SK-N-SH (cell line): ENCODE measurements around the gene RCAN2. TPM values are rescaled to one million over a fixed set of nuclear protein-coding genes. Genes with fewer than 3 reads are reported as not detected.

Experiments
- CTCF ChIA-PET: fragments of 300-600, 350-600 bp; formaldehyde crosslinking; extraction: SDS; loops from one replicate; lab custom pipeline; 2021; lab: Yijun Ruan, JAX
- POLR2A ChIA-PET: fragments of 350-600 bp; sonication (Branson Sonifier 250); formaldehyde crosslinking; extraction: SDS; loops from one replicate; lab custom pipeline; 2020; ENCODE audit warnings: antibody characterized with exemption, inconsistent platforms; lab: Yijun Ruan, JAX
- DNase-seq: peaks from one replicate; pipeline ENCODE4 v3.0.0; 2012
- H2AFZ ChIP-seq: fragments of 200-600 bp; sonication (generic); 2 replicates; pipeline ENCODE4 v1.8.1; 2016; ENCODE audit warnings: antibody characterized with exemption, mild to moderate bottlenecking, low read depth
- H3F3A ChIP-seq: fragments of 200-600 bp; sonication (generic); replicated peaks from 2 replicates; pipeline ENCODE3; 2016; ENCODE audit warnings: antibody characterized with exemption, mild to moderate bottlenecking; ENCODE audit not compliant: insufficient read depth
- H3K27ac ChIP-seq, 2 experiments: fragments of 200-500 bp in 1 of 2; fragments of 200-600 bp in 1 of 2; sonication (Bioruptor generic) in 1 of 2; sonication (generic), shearing (Covaris generic) in 1 of 2; 2 replicates each; pipeline versions ENCODE4 v1.5.1 to v1.6.1; 2014 to 2016; ENCODE audit warnings: low read depth in 2 of 2, inconsistent platforms in 1 of 2, low read length in 1 of 2, mild to moderate bottlenecking in 1 of 2, mixed read lengths in 1 of 2
- H3K27me3 ChIP-seq: fragments of 200-600 bp; sonication (generic), shearing (Covaris generic); 2 replicates; pipeline ENCODE4 v1.6.1; 2016; ENCODE audit warnings: mixed run types; ENCODE audit not compliant: insufficient read depth
- H3K36me3 ChIP-seq, 2 experiments: fragments of 200-500 bp in 1 of 2; fragments of 200-600 bp in 1 of 2; sonication (Bioruptor generic) in 1 of 2; sonication (generic) in 1 of 2; replicated peaks in 1 of 2; 2 replicates each; pipeline versions ENCODE3 to v1.5.1; 2014 to 2016; ENCODE audit warnings: low read length in 1 of 2, mild to moderate bottlenecking in 1 of 2; ENCODE audit not compliant: insufficient read depth in 2 of 2, control insufficient read depth in 1 of 2
- H3K4me1 ChIP-seq, 2 experiments: fragments of 200-500 bp in 1 of 2; fragments of 200-600 bp in 1 of 2; sonication (Bioruptor generic) in 1 of 2; sonication (generic), shearing (Covaris generic) in 1 of 2; 2 replicates each; pipeline versions ENCODE4 v1.5.1 to v1.6.1; 2014 to 2016; ENCODE audit warnings: low read depth in 1 of 2, low read length in 1 of 2, mixed run types in 1 of 2; ENCODE audit not compliant: insufficient read depth in 2 of 2, control insufficient read depth in 1 of 2
- H3K4me2 ChIP-seq: fragments of 200-600 bp; sonication (generic), shearing (Covaris generic); 2 replicates; pipeline ENCODE4 v1.6.1; 2017; ENCODE audit warnings: mixed run types
- H3K4me3 ChIP-seq, 2 experiments: fragments of 200-500 bp in 1 of 2; fragments of 200-600 bp in 1 of 2; sonication (Bioruptor generic) in 1 of 2; sonication (generic), shearing (Covaris generic) in 1 of 2; 2 replicates each; pipeline versions ENCODE4 v1.5.1 to v1.8.1; 2014 to 2016; ENCODE audit warnings: low read depth in 2 of 2, inconsistent platforms in 1 of 2, low read length in 1 of 2, mild to moderate bottlenecking in 1 of 2, mixed read lengths in 1 of 2, moderate library complexity in 1 of 2
- H3K79me2 ChIP-seq: fragments of 200-600 bp; sonication (generic); 2 replicates; pipeline ENCODE4 v1.8.1; 2017; ENCODE audit warnings: mild to moderate bottlenecking; ENCODE audit not compliant: insufficient read depth
- H3K9ac ChIP-seq: fragments of 200-600 bp; sonication (generic); 2 replicates; pipeline ENCODE4 v1.6.1; 2017; ENCODE audit warnings: mixed run types
- H3K9me2 ChIP-seq: fragments of 200-600 bp; sonication (generic); 2 replicates; pipeline ENCODE4 v1.6.1; 2017; ENCODE audit warnings: mixed run types
- H3K9me3 ChIP-seq: fragments of 200-600 bp; sonication (generic); 2 replicates; pipeline ENCODE4 v1.6.1; 2017; ENCODE audit warnings: mixed run types, mild to moderate bottlenecking, moderate library complexity
- H4K20me1 ChIP-seq: fragments of 200-600 bp; sonication (generic); 2 replicates; pipeline ENCODE4 v1.6.1; 2017; ENCODE audit warnings: mild to moderate bottlenecking, mixed run types; ENCODE audit not compliant: insufficient read depth
- CHD2 ChIP-seq: fragments of 150-350 bp; IDR thresholded peaks from 2 replicates; pipeline ENCODE4 v1.6.1; 2018; ENCODE audit warnings: low read length; ENCODE audit not compliant: partially characterized antibody
- EZH2phosphoT487 ChIP-seq: fragments of 200-600 bp; sonication (generic); IDR thresholded peaks from 2 replicates; pipeline ENCODE4 v1.6.1; 2017; ENCODE audit warnings: low read depth, mixed run types, mild to moderate bottlenecking, antibody characterized with exemption, moderate library complexity, borderline replicate concordance
- GATA2 ChIP-seq: sonication (generic); formaldehyde crosslinking; IDR thresholded peaks from 2 replicates; pipeline ENCODE4 v1.5.0; 2020; ENCODE audit warnings: mild to moderate bottlenecking, missing genetic modification reagents
- JUND ChIP-seq: IDR thresholded peaks from 2 replicates; pipeline ENCODE4 v1.4.0; 2012
- MAX ChIP-seq: IDR thresholded peaks from 2 replicates; pipeline ENCODE4 v1.4.0; 2012; ENCODE audit warnings: low read depth
- NFIC ChIP-seq: IDR thresholded peaks from 2 replicates; pipeline ENCODE4 v1.4.0; 2012; ENCODE audit warnings: borderline replicate concordance
- NRF1 ChIP-seq: IDR thresholded peaks from 2 replicates; pipeline ENCODE4 v1.6.1; 2012; ENCODE audit warnings: low read depth, mild to moderate bottlenecking, low read length
- PBX3 ChIP-seq: IDR thresholded peaks from 2 replicates; pipeline ENCODE4; 2012
- POLR2AphosphoS5 ChIP-seq: IDR thresholded peaks from 2 replicates; pipeline ENCODE4 v1.6.1; 2012; ENCODE audit warnings: low read depth, low read length
- RAD21 ChIP-seq: IDR thresholded peaks from 2 replicates; pipeline ENCODE4 v1.6.1; 2012; ENCODE audit warnings: mild to moderate bottlenecking, low read length
- RCOR1 ChIP-seq: fragments of 150-350 bp; IDR thresholded peaks from 2 replicates; pipeline ENCODE4 v1.6.1; 2017; ENCODE audit warnings: antibody characterized with exemption, low read length
- RFX5 ChIP-seq: IDR thresholded peaks from 2 replicates; pipeline ENCODE4 v1.6.1; 2012; ENCODE audit warnings: mild to moderate bottlenecking, improper control_type of control experiment, low read length
- SMC3 ChIP-seq: IDR thresholded peaks from 2 replicates; pipeline ENCODE4 v1.6.1; 2012; ENCODE audit warnings: low read depth, low read length, improper control_type of control experiment
- TAF1 ChIP-seq: IDR thresholded peaks from 2 replicates; pipeline ENCODE4 v1.6.1; 2012; ENCODE audit warnings: low read depth, mild to moderate bottlenecking, low read length, moderate library complexity, borderline replicate concordance
- TEAD4 ChIP-seq: IDR thresholded peaks from 2 replicates; pipeline ENCODE4 v1.4.0; 2012; ENCODE audit warnings: mild to moderate bottlenecking, borderline replicate concordance; ENCODE audit not compliant: insufficient read depth
- WGBS: methylation state at CpG from one replicate; pipeline ENCODE4 v1.1.6; 2017; ENCODE audit warnings: low lambda C conversion rate; 5-methylcytosine and 5-hydroxymethylcytosine counted together
- polyA plus RNA-seq, 3 experiments: library from polyadenylated mRNA; depleted of rRNA; stranded (reverse); fragments of >200 nt; gene quantifications; 2 replicates each; pipeline ENCODE4 v1.2.3, GENCODE V29; 2012
- TF ChIP-seq, protein P1 (sequence below): IDR thresholded peaks from 2 replicates; pipeline ENCODE4 v1.6.1; 2012; ENCODE audit warnings: mild to moderate bottlenecking, low read depth, low read length, moderate library complexity
- TF ChIP-seq, protein P2 (sequence below): fragments of 150-350 bp; IDR thresholded peaks from 2 replicates; pipeline ENCODE4 v1.6.1; 2016; ENCODE audit warnings: mild to moderate bottlenecking, low read depth, low read length
- TF ChIP-seq, protein P3 (sequence below): IDR thresholded peaks from 2 replicates; pipeline ENCODE4 v1.4.0; 2012; ENCODE audit warnings: low read depth, borderline replicate concordance
- TF ChIP-seq, protein P4 (sequence below): fragments of 200-600 bp; sonication (generic); IDR thresholded peaks from 2 replicates; pipeline ENCODE4 v1.6.1; 2017; ENCODE audit warnings: antibody characterized with exemption, mild to moderate bottlenecking, moderate library complexity

Gene RCAN2
- polyA plus RNA-seq, 1 of the 3 experiments (the other 2 are of a cell fraction): not detected

- WGBS: 3% methylated on average over 3 of the region's 3 CpGs
- H3K36me3 ChIP-seq: no peaks in the 10 kb centered on the region
- DNase-seq: no peak
Observed at GRCh38 chr6:46267515-46267914, 223.7 kb downstream of the RCAN2 start.

More at GRCh38 chr6:46267515-46267914, 223.7 kb downstream of the RCAN2 start:
- no peak overlapping the region for H2AFZ ChIP-seq
- no peaks in the 10 kb centered on the region; the same call in 1 of the 2 replicates for H3K27me3 ChIP-seq
- H3K79me2 ChIP-seq: no peaks in the 10 kb centered on the region
- no peak overlapping the region for H3K27ac ChIP-seq
- TF ChIP-seq RCOR1 (no peak), EZH2phosphoT487 (no peak), RFX5 (no peak), NRF1 (no peak), JUND (no peak), TAF1 (no peak), CHD2 (no peak), RAD21 (no peak), GATA2 (CRISPR knock-in tag) (no peak), POLR2AphosphoS5 (no peak), SMC3 (no peak), NFIC (no peak), TEAD4 (no peak), MAX (no peak), PBX3 (no peak)
- TF ChIP-seq, protein P1, sequence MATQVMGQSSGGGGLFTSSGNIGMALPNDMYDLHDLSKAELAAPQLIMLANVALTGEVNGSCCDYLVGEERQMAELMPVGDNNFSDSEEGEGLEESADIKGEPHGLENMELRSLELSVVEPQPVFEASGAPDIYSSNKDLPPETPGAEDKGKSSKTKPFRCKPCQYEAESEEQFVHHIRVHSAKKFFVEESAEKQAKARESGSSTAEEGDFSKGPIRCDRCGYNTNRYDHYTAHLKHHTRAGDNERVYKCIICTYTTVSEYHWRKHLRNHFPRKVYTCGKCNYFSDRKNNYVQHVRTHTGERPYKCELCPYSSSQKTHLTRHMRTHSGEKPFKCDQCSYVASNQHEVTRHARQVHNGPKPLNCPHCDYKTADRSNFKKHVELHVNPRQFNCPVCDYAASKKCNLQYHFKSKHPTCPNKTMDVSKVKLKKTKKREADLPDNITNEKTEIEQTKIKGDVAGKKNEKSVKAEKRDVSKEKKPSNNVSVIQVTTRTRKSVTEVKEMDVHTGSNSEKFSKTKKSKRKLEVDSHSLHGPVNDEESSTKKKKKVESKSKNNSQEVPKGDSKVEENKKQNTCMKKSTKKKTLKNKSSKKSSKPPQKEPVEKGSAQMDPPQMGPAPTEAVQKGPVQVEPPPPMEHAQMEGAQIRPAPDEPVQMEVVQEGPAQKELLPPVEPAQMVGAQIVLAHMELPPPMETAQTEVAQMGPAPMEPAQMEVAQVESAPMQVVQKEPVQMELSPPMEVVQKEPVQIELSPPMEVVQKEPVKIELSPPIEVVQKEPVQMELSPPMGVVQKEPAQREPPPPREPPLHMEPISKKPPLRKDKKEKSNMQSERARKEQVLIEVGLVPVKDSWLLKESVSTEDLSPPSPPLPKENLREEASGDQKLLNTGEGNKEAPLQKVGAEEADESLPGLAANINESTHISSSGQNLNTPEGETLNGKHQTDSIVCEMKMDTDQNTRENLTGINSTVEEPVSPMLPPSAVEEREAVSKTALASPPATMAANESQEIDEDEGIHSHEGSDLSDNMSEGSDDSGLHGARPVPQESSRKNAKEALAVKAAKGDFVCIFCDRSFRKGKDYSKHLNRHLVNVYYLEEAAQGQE: no peak
- TF ChIP-seq, protein P2, sequence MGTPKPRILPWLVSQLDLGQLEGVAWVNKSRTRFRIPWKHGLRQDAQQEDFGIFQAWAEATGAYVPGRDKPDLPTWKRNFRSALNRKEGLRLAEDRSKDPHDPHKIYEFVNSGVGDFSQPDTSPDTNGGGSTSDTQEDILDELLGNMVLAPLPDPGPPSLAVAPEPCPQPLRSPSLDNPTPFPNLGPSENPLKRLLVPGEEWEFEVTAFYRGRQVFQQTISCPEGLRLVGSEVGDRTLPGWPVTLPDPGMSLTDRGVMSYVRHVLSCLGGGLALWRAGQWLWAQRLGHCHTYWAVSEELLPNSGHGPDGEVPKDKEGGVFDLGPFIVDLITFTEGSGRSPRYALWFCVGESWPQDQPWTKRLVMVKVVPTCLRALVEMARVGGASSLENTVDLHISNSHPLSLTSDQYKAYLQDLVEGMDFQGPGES: no peak
- TF ChIP-seq, protein P3, sequence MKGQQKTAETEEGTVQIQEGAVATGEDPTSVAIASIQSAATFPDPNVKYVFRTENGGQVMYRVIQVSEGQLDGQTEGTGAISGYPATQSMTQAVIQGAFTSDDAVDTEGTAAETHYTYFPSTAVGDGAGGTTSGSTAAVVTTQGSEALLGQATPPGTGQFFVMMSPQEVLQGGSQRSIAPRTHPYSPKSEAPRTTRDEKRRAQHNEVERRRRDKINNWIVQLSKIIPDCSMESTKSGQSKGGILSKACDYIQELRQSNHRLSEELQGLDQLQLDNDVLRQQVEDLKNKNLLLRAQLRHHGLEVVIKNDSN: no peak
- TF ChIP-seq, protein P4, sequence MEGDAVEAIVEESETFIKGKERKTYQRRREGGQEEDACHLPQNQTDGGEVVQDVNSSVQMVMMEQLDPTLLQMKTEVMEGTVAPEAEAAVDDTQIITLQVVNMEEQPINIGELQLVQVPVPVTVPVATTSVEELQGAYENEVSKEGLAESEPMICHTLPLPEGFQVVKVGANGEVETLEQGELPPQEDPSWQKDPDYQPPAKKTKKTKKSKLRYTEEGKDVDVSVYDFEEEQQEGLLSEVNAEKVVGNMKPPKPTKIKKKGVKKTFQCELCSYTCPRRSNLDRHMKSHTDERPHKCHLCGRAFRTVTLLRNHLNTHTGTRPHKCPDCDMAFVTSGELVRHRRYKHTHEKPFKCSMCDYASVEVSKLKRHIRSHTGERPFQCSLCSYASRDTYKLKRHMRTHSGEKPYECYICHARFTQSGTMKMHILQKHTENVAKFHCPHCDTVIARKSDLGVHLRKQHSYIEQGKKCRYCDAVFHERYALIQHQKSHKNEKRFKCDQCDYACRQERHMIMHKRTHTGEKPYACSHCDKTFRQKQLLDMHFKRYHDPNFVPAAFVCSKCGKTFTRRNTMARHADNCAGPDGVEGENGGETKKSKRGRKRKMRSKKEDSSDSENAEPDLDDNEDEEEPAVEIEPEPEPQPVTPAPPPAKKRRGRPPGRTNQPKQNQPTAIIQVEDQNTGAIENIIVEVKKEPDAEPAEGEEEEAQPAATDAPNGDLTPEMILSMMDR: no peak
- ChIA-PET CTCF (no interaction called here), POLR2A (no interaction called here)
- no peaks in the 10 kb centered on the region for H4K20me1 ChIP-seq
- no peak overlapping the region for H3K4me2 ChIP-seq
- H3K9ac ChIP-seq: no peak overlapping the region
- no peaks in the 10 kb centered on the region for H3K4me1 ChIP-seq
- no peaks in the 10 kb centered on the region for H3F3A ChIP-seq
- no peak overlapping the region for H3K4me3 ChIP-seq
- H3K9me3 ChIP-seq: no peaks in the 10 kb centered on the region
- no peaks in the 10 kb centered on the region for H3K9me2 ChIP-seq
